Right cardiac atrium (tissue), 5 donors: ENCODE data around the gene CENPX. TPM values are rescaled to one million over a fixed set of nuclear protein-coding genes. Genes with fewer than 3 reads are reported as not detected.

Experiments used
- ATAC-seq, 2 donors: fragments of 200-7000 bp; cut with Tn5 transposase; one replicate each; pipeline versions ENCODE4 v1.8.0 to v1.9.1; 2020; ENCODE audit warnings: moderate library complexity in 2 of 2, mild to moderate bottlenecking in 1 of 2
- DNase-seq, 3 donors: peaks; one replicate each; pipeline ENCODE4 v3.0.0-alpha.2; 2020
- H3K27ac ChIP-seq: one replicate; pipeline ENCODE4 v1.5.1; 2013; ENCODE audit warnings: mild to moderate bottlenecking, low read length, control low read depth, moderate library complexity
- H3K27me3 ChIP-seq: one replicate; pipeline ENCODE4 v1.6.1; 2013; ENCODE audit not compliant: control insufficient read depth, insufficient read depth
- H3K4me1 ChIP-seq: one replicate; pipeline ENCODE4 v1.6.1; 2013; ENCODE audit warnings: low read length; ENCODE audit not compliant: control insufficient read depth, insufficient read depth
- H3K4me3 ChIP-seq: one replicate; pipeline ENCODE4 v1.5.1; 2013; ENCODE audit warnings: low read length, control low read depth
- H3K9me3 ChIP-seq: one replicate; pipeline ENCODE4 v1.6.1; 2013; ENCODE audit warnings: low read length; ENCODE audit not compliant: control insufficient read depth
- WGBS: extraction: QIAGEN DNeasy Blood & Tissue Kit; methylation state at CpG from one replicate; pipeline ENCODE4 v1.1.7; 2013; 5-methylcytosine and 5-hydroxymethylcytosine counted together
- intact Hi-C, 4 donors: fragments of 100-400 bp; cut with DNase I; formaldehyde crosslinking; loops; one replicate each; pipeline versions ENCODE4 v1.11.0 to v1.14.0; 2022 to 2023
- long read RNA-seq, 4 donors: library from polyadenylated mRNA; unstranded; transcript quantifications; one replicate each; pipeline ENCODE4 v2.0.0, GENCODE V29; 2020 to 2021
- polyA plus RNA-seq: library from polyadenylated mRNA; stranded (reverse); fragments of 200-250 nt; gene quantifications from one replicate; pipeline ENCODE4 v1.2.3, GENCODE V29; 2013
- total RNA-seq, 4 donors: library from RNA; stranded (reverse); fragmentation: NEBNext Ultra II Directional; extraction: Animal tissue kit (Norgen Biotek cat#: 25700); gene quantifications; one replicate each; pipeline ENCODE4 v1.2.1, GENCODE V29; 2021
- donor health status: healthy with polysubstance abuse.
- donor health status: DM: no; HTN: yes; CAD: no.
- donor health status: DM: no; HTN: no; CAD: no.
- donor health status: DM: no; HTN: yes; CAD: no; lungs with severe emphysema.
- donor health status: DM: yes; HTN: yes; CAD: no.

Gene CENPX
- total RNA-seq (10 to 100 TPM; 20.1 to 28.6 (median 26.0) TPM), polyA plus RNA-seq (31.2 TPM)
- long read RNA-seq, donor 1, transcript CENPX-202 (5 exons, 805 nt) = minor isoform, 6 of 34 reads
- long read RNA-seq, donor 1, transcript CENPX-201 (4 exons, 751 nt) = major isoform, 21 of 34 reads
- long read RNA-seq, donor 1, partial matches to known transcripts = 3 of 34 reads
- long read RNA-seq, donor 1, other reads (novel, unspliced or antisense) = 1 of 34 reads
- long read RNA-seq, donor 2, transcript CENPX-201 (4 exons, 751 nt) = major isoform, 13 of 28 reads
- long read RNA-seq, donor 2, partial matches to known transcripts = 1 of 28 reads
- long read RNA-seq, donor 2, other reads (novel, unspliced or antisense) = 6 of 28 reads
- long read RNA-seq, donor 3, transcript CENPX-202 (5 exons, 805 nt) = major isoform, 7 of 26 reads
- long read RNA-seq, donor 3, transcript CENPX-201 (4 exons, 751 nt) = minor isoform, 5 of 26 reads
- long read RNA-seq, donor 3, partial matches to known transcripts = 5 of 26 reads
- long read RNA-seq, donor 3, other reads (novel, unspliced or antisense) = 6 of 26 reads
- long read RNA-seq, donor 4, transcript CENPX-202 (5 exons, 805 nt) = minor isoform, 6 of 18 reads
- long read RNA-seq, donor 4, transcript CENPX-201 (4 exons, 751 nt) = major isoform, 7 of 18 reads
- long read RNA-seq, donor 4, partial matches to known transcripts = 1 of 18 reads
- long read RNA-seq, donor 4, other reads (novel, unspliced or antisense) = 0 of 18 reads

GRCh38 chr17:82022310-82022980, at the start of gene CENPX:
CENPX (minus strand) TSS chr17:82022878; CDS start chr17:82022861, 17 bp downstream.
- DNase-seq (no peak), ATAC-seq (no peak)
- H3K27me3 ChIP-seq = no peaks in the 10 kb centered on the region
- H3K9me3 ChIP-seq = no peaks in the 10 kb centered on the region
- H3K4me1 ChIP-seq = peaks cover 3% of the 10 kb centered on the region
- peak within 1 kb of the TSS; percentile 31 for H3K27ac ChIP-seq
- H3K4me3 ChIP-seq = peak within 1 kb of the TSS; percentile 75
- intact Hi-C loops = loop anchor here in 2 of 4 donors (5.0 kb wide), 2 partner anchors 60 to 65 kb away; partner anchors contain the start of gene NOTUM (in 1 of the 2)
- under 1% methylated on average over 64 of the region's 64 CpGs for WGBS

GRCh38 chr17:82070611-82071010, 47.9 kb upstream of the CENPX start:
- intact Hi-C loops = no loop called here
- ATAC-seq (no peak), DNase-seq (no peak)
- Histone ChIP-seq H3K27me3 (no peaks in the 10 kb centered on the region), H3K4me3 (no peak overlapping the region), H3K4me1 (no peaks in the 10 kb centered on the region), H3K9me3 (no peaks in the 10 kb centered on the region), H3K27ac (no peak overlapping the region)

DNA sequence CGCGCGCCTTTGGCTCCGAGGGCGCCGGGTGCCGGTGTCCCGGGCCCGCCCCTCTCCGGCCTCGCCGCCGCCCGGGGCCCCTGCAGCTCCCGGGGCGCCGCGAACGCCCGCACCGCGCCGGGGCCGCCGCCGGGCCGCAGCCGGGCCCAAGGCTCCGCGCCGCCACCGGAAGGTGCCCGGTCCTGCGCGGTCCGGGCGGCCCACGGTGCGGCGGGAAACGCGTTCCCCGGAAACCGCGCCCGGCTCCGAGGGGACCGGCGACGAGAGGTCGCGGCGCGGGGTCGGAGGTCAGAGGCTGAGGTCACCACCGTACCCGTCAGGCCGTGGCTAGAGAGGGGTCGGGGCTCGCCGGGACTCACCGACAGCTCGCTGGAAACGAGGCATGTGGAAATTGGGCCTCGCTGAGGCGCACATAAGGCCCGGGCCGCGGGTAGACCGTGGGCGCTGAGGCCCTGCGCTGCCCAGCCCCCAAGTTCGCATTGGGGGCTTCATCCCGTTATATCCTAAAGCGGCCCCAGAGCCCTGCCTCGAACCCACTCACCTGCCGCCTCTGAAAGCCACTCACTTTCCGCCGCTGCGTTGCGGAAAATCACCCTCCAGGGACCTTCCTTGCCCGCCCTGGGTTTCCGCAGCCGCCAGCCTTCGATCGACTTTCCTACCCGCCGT, 43.1 kb upstream of the CENPX start, which contains the start of gene DUS1L:
TSS of gene DUS1L (minus strand) at position 167 of the 666 bp plus-strand sequence. CDS start 745 bp downstream, outside the sequence.
- H3K27me3 ChIP-seq = no peaks in the 10 kb centered on the region
- peak within 1 kb of the TSS; percentile 73 for H3K27ac ChIP-seq
- intact Hi-C loops = no loop called here
- peaks cover 6% of the 10 kb centered on the region for H3K4me1 ChIP-seq
- H3K4me3 ChIP-seq = peak within 1 kb of the TSS; percentile 91
- peak; percentile 64 to 88 (median 86) for DNase-seq
- peak; percentile 77 to 78 for ATAC-seq
- WGBS = 9% methylated on average over 88 of the region's 88 CpGs
- no peaks in the 10 kb centered on the region for H3K9me3 ChIP-seq

GRCh38 chr17:82065193-82065637, 42.5 kb upstream of the CENPX start:
- Histone ChIP-seq H3K4me1 (peaks cover 6% of the 10 kb centered on the region), H3K9me3 (no peaks in the 10 kb centered on the region), H3K27me3 (no peaks in the 10 kb centered on the region), H3K27ac (peak overlapping the region; percentile 10), H3K4me3 (peak overlapping the region; percentile 91)
- ATAC-seq = peak; percentile 10 to 12
- peak; percentile 36 to 67 (median 57) for DNase-seq
- intact Hi-C loops = no loop called here
- 1% methylated on average over 47 of the region's 47 CpGs for WGBS

GRCh38 chr17:82064433-82065192, 41.9 kb upstream of the CENPX start:
- no peaks in the 10 kb centered on the region for H3K9me3 ChIP-seq

DNA sequence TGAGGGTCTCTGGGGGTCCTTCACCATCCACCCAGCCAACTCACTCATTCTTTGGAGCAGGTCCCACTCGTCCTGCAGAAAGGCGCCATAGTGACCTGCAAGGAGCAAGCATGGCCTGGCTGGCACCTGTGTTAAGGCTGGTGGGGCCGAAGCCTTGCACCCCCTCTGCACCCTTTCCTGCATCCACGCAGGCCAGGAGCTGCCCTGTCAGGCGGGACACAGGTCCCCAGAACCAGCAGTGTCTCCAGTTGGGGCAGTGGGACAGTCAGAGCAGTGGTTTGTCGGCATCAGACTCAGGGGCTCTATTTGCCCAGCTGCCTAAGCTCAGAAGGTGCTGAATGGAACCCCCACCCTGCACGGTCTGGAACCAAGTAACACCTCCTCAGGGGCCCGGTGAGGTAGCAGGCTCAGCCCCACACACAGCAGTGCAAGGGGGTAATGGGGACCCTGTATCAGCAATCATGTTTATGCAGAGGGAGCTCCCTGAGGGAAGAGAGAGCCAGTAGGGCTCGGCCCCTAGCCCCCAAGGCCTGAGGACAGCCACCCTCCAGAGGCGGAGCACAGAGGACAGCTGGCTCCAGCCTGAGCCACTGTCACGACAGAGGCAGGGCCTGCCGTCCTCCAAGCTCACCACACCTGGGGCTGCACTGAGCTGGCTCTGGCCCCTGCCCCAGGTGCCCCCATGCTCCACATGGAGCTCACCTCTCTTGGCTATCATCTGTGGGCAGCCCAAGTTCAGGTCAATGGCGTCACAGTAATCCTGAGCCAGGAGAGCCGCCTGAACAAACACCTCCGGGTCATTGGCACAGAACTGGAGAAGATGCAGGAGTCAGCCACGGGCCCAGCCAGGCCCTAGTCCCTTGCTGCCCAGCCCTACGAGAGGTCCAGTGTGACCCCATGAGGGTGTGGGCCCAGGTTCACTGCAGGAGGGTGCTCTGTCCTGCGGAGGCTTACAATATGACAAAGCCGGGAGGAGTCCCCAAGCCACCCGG, 41.0 kb upstream of the CENPX start:
- intact Hi-C loops = no loop called here

More at GRCh38 chr17:82064433-82065192, 41.9 kb upstream of the CENPX start:
- Histone ChIP-seq H3K4me1 (peaks cover 6% of the 10 kb centered on the region), H3K4me3 (peak overlapping the region; percentile 91), H3K27ac (no peak overlapping the region), H3K27me3 (no peaks in the 10 kb centered on the region)
- no peak for ATAC-seq
- DNase-seq = peak; percentile 15 to 53 (median 51)
- WGBS = 41% methylated on average over 36 of the region's 36 CpGs
- intact Hi-C loops = no loop called here

GRCh38 chr17:82062984-82063368, 40.3 kb upstream of the CENPX start:
- Histone ChIP-seq H3K4me3 (no peak overlapping the region), H3K27ac (no peak overlapping the region), H3K9me3 (no peaks in the 10 kb centered on the region), H3K4me1 (peaks cover 6% of the 10 kb centered on the region), H3K27me3 (no peaks in the 10 kb centered on the region)
- intact Hi-C loops = no loop called here
- peak in 2 of 3 donors; percentile 29 to 54 for DNase-seq
- no peak for ATAC-seq
- 86% methylated on average over 9 of the region's 9 CpGs for WGBS

More for the DNA sequence above, 41.0 kb upstream of the CENPX start:
- peaks cover 6% of the 10 kb centered on the region for H3K4me1 ChIP-seq
- DNase-seq (peak in 2 of 3 donors; percentile 6 to 51), ATAC-seq (no peak)
- no peaks in the 10 kb centered on the region for H3K9me3 ChIP-seq
- no peaks in the 10 kb centered on the region for H3K27me3 ChIP-seq
- 76% methylated on average over 20 of the region's 20 CpGs for WGBS
- no peak overlapping the region for H3K27ac ChIP-seq
- H3K4me3 ChIP-seq = no peak overlapping the region

DNA sequence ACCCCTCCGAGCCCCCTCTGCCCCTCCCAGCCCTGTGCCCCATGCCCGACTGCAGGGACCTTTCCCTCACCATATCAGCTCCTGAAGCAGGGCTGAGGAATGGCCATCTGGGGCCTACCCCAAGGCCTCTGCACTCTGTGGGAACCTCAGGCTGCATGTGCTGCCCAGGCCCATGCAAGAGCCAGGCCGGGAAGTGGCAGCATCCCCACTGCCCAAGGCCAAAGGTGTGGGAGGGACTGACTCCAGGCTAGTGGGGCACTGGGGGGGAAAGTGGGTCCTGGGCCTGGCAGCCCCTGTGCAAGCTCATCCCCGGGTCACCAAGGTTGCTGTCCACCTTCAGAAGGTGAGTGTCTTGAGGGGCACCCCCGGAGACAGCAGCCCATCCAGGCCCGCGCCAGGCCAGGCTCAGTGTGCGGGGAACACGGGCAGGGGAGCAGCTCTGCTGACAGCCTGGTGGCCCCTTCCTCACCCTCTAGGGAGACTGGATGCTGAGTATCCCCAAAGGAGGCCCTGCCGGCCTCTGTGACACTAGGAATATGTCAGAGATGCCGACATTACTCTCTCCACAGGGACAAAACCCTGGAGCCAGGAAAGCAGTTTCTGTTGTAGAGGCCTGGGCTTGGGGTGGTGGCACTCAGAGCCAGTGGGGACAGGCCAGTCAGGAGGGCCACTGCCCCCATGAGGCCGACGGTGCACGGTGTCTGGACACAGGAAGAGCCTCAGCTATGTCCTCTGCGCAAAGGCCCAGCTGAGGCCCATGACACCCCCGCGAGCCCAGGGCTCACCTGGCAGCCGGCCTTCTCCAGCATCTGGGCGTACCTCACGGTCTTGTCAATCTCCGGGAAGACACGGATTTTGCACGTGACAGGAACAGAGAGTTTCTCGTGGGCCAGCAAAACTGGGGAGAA, 39.7 kb upstream of the CENPX start:
- H3K27me3 ChIP-seq = no peaks in the 10 kb centered on the region
- 81% methylated on average over 24 of the region's 24 CpGs for whole genome bisulfite sequencing
- no peak overlapping the region for H3K4me3 ChIP-seq
- DNase-seq (peak; percentile 10 to 45 (median 37)), ATAC-seq (no peak)
- H3K27ac ChIP-seq = no peak overlapping the region
- no peaks in the 10 kb centered on the region for H3K9me3 ChIP-seq
- intact Hi-C loops = no loop called here
- H3K4me1 ChIP-seq = peaks cover 6% of the 10 kb centered on the region
